Trophoblast cell (in vitro differentiated cells and primary cell): Measurements from ENCODE around the gene CYP24A1.

Experiments
- DNase-seq, 2 donors: peaks; one replicate each; pipeline ENCODE4 v3.0.0-alpha.2; 2016
- H2AFZ ChIP-seq: 2 replicates; pipeline ENCODE4 v1.6.1; 2013; ENCODE audit warnings: low read length, moderate library complexity, mild to moderate bottlenecking; ENCODE audit not compliant: insufficient read depth, poor library complexity
- H2AK5ac ChIP-seq: 2 replicates; pipeline ENCODE4 v1.6.1; 2013; ENCODE audit warnings: mild to moderate bottlenecking, low read length
- H2BK120ac ChIP-seq: 2 replicates; pipeline ENCODE4 v1.6.1; 2013; ENCODE audit warnings: low read length, mild to moderate bottlenecking, moderate library complexity; ENCODE audit not compliant: insufficient read depth, poor library complexity
- H2BK12ac ChIP-seq: 2 replicates; pipeline ENCODE4 v1.6.1; 2013; ENCODE audit warnings: mild to moderate bottlenecking, low read length, moderate library complexity
- H2BK5ac ChIP-seq: 2 replicates; pipeline ENCODE4 v1.6.1; 2013; ENCODE audit warnings: low read length, low read depth, moderate library complexity, mild to moderate bottlenecking; ENCODE audit not compliant: poor library complexity
- H3K14ac ChIP-seq: 2 replicates; pipeline ENCODE4 v1.6.1; 2013; ENCODE audit warnings: mild to moderate bottlenecking, low read length
- H3K18ac ChIP-seq: 2 replicates; pipeline ENCODE4 v1.6.1; 2013; ENCODE audit warnings: mild to moderate bottlenecking, low read length
- H3K23ac ChIP-seq: 2 replicates; pipeline ENCODE4 v1.6.1; 2013; ENCODE audit warnings: low read length
- H3K27ac ChIP-seq: 2 replicates; pipeline ENCODE4 v1.5.1; 2013; ENCODE audit warnings: low read depth, mild to moderate bottlenecking, inconsistent platforms, low read length, moderate library complexity
- H3K27me3 ChIP-seq: 2 replicates; pipeline ENCODE4 v1.6.1; 2013; ENCODE audit warnings: inconsistent platforms, mild to moderate bottlenecking, low read length, moderate library complexity; ENCODE audit not compliant: insufficient read depth
- H3K36me3 ChIP-seq, 2 experiments: 1 replicate in 1 of 2; 2 replicates in 1 of 2; pipeline ENCODE4 v1.6.1; 2013; ENCODE audit warnings: low read length in 2 of 2, mild to moderate bottlenecking in 2 of 2, moderate library complexity in 1 of 2; ENCODE audit not compliant: insufficient read depth in 2 of 2, control insufficient read depth in 1 of 2
- H3K4ac ChIP-seq: 2 replicates; pipeline ENCODE4 v1.6.1; 2013; ENCODE audit warnings: low read depth, mild to moderate bottlenecking, low read length, moderate library complexity
- H3K4me1 ChIP-seq, 2 experiments: 1 replicate in 1 of 2; 2 replicates in 1 of 2; pipeline ENCODE4 v1.6.1; 2013; ENCODE audit warnings: low read length in 2 of 2, mild to moderate bottlenecking in 2 of 2, moderate library complexity in 1 of 2; ENCODE audit not compliant: insufficient read depth in 2 of 2, control insufficient read depth in 1 of 2
- H3K4me2 ChIP-seq: 2 replicates; pipeline ENCODE4 v1.6.1; 2013; ENCODE audit warnings: inconsistent platforms, mild to moderate bottlenecking, low read length, moderate library complexity
- H3K4me3 ChIP-seq: 2 replicates; pipeline ENCODE4 v1.5.1; 2013; ENCODE audit warnings: mild to moderate bottlenecking, low read depth, low read length, inconsistent platforms
- H3K79me1 ChIP-seq: one replicate; pipeline ENCODE4 v1.6.1; 2013; ENCODE audit warnings: low read length
- H3K79me2 ChIP-seq: 2 replicates; pipeline ENCODE4 v1.6.1; 2013; ENCODE audit warnings: low read length, mild to moderate bottlenecking; ENCODE audit not compliant: control insufficient read depth, insufficient read depth, poor library complexity
- H3K9ac ChIP-seq: 2 replicates; pipeline ENCODE4 v1.6.1; 2013; ENCODE audit warnings: mild to moderate bottlenecking, low read length
- H3K9me3 ChIP-seq: 2 replicates; pipeline ENCODE4 v1.6.1; 2013; ENCODE audit warnings: low read depth, mild to moderate bottlenecking, control low read depth, inconsistent platforms, low read length; ENCODE audit not compliant: insufficient read depth
- H4K12ac ChIP-seq: 2 replicates; pipeline ENCODE4 v1.6.1; 2013; ENCODE audit warnings: low read depth, mild to moderate bottlenecking, low read length, moderate library complexity
- H4K8ac ChIP-seq: 2 replicates; pipeline ENCODE4 v1.6.1; 2013; ENCODE audit warnings: low read depth, mild to moderate bottlenecking, low read length, moderate library complexity
- H4K91ac ChIP-seq: one replicate; pipeline ENCODE4 v1.6.1; 2013; ENCODE audit warnings: low read depth, mild to moderate bottlenecking, low read length, moderate library complexity
- WGBS: extraction: QIAGEN DNeasy Blood & Tissue Kit; methylation state at CpG from one replicate; pipeline ENCODE4 v1.1.7; 2013; ENCODE audit warnings: missing lambda C conversion rate; ENCODE audit not compliant: insufficient read length, insufficient coverage; ENCODE audit errors: extremely low coverage; 5-methylcytosine and 5-hydroxymethylcytosine counted together

Gene CYP24A1

GRCh38 chr20:54116550-54117235 lies 57.1 kb downstream of the CYP24A1 start:
- Histone ChIP-seq H4K91ac (no peak overlapping the region), H3K18ac (no peak overlapping the region), H2AFZ (no peak overlapping the region), H3K27ac (no peak overlapping the region), H2AK5ac (no peak overlapping the region), H3K4me1 (peaks cover 0 to 2% of the 10 kb centered on the region in 2 experiments), H3K79me2 (no peaks in the 10 kb centered on the region), H2BK5ac (no peak overlapping the region), H4K8ac (no peak overlapping the region), H3K9ac (no peak overlapping the region), H3K27me3 (no peaks in the 10 kb centered on the region), H2BK12ac (no peak overlapping the region), H3K23ac (no peak overlapping the region), H3K4me3 (no peak overlapping the region), H2BK120ac (no peak overlapping the region), H4K12ac (no peak overlapping the region), H3K4me2 (no peak overlapping the region), H3K79me1 (peaks cover 11% of the 10 kb centered on the region), H3K14ac (no peak overlapping the region), H3K36me3 (no peaks in the 10 kb centered on the region), H3K4ac (no peak overlapping the region), H3K9me3 (no peaks in the 10 kb centered on the region)
- WGBS: no CpG with 5 or more reads among the region's 4 CpGs
- DNase-seq: no peak

GRCh38 chr20:54115172-54115854 lies 58.5 kb downstream of the CYP24A1 start:
- no peak for DNase-seq
- WGBS: no CpG with 5 or more reads among the region's 15 CpGs
- Histone ChIP-seq H3K18ac (no peak overlapping the region), H2BK12ac (no peak overlapping the region), H4K12ac (no peak overlapping the region), H2BK5ac (no peak overlapping the region), H3K9me3 (no peaks in the 10 kb centered on the region), H3K23ac (no peak overlapping the region), H2AK5ac (no peak overlapping the region), H3K4me2 (no peak overlapping the region), H2BK120ac (no peak overlapping the region), H3K4ac (no peak overlapping the region), H4K91ac (no peak overlapping the region), H2AFZ (no peak overlapping the region), H4K8ac (no peak overlapping the region), H3K4me3 (no peak overlapping the region), H3K9ac (no peak overlapping the region), H3K14ac (no peak overlapping the region), H3K27me3 (no peaks in the 10 kb centered on the region), H3K36me3 (no peaks in the 10 kb centered on the region), H3K27ac (no peak overlapping the region), H3K4me1 (no peaks in the 10 kb centered on the region), H3K79me1 (peaks cover 4% of the 10 kb centered on the region), H3K79me2 (no peaks in the 10 kb centered on the region)

- no peak overlapping the region for H4K8ac ChIP-seq
- H3K27ac ChIP-seq: no peak overlapping the region
- peak overlapping the region; percentile 58 for H3K14ac ChIP-seq
- no peak overlapping the region for H3K9ac ChIP-seq
- H2BK120ac ChIP-seq: peak overlapping the region; percentile 28
- H3K79me2 ChIP-seq: no peaks in the 10 kb centered on the region
- no peak overlapping the region for H3K4me2 ChIP-seq
- no peaks in the 10 kb centered on the region for H3K27me3 ChIP-seq
- H3K36me3 ChIP-seq: no peaks in the 10 kb centered on the region
- no peak overlapping the region for H3K4ac ChIP-seq
- no peaks in the 10 kb centered on the region for H3K9me3 ChIP-seq
- H3K18ac ChIP-seq: peak overlapping the region; percentile 33
- no peak overlapping the region for H2AFZ ChIP-seq
- DNase-seq: no peak
- no peak overlapping the region for H4K12ac ChIP-seq
- H2BK5ac ChIP-seq: no peak overlapping the region
- H4K91ac ChIP-seq: peak overlapping the region; percentile 61
- WGBS: no CpG with 5 or more reads among the region's 2 CpGs
- H3K79me1 ChIP-seq: no peaks in the 10 kb centered on the region
- H3K4me1 ChIP-seq: no peaks in the 10 kb centered on the region
- H2AK5ac ChIP-seq: no peak overlapping the region
- no peak overlapping the region for H3K4me3 ChIP-seq
- no peak overlapping the region for H3K23ac ChIP-seq
- H2BK12ac ChIP-seq: no peak overlapping the region
Observed at GRCh38 chr20:54114109-54114508, 59.7 kb downstream of the CYP24A1 start.

- no peak overlapping the region for H2BK120ac ChIP-seq
- no peak overlapping the region for H3K4ac ChIP-seq
- WGBS: no CpG with 5 or more reads among the region's 2 CpGs
- DNase-seq: no peak
- H3K23ac ChIP-seq: no peak overlapping the region
- no peak overlapping the region for H3K18ac ChIP-seq
- H3K4me1 ChIP-seq: no peaks in the 10 kb centered on the region
- no peak overlapping the region for H4K12ac ChIP-seq
- H4K8ac ChIP-seq: no peak overlapping the region
- no peaks in the 10 kb centered on the region for H3K9me3 ChIP-seq
- no peak overlapping the region for H2BK5ac ChIP-seq
- H3K4me2 ChIP-seq: no peak overlapping the region
- H3K4me3 ChIP-seq: no peak overlapping the region
- H3K27me3 ChIP-seq: no peaks in the 10 kb centered on the region
- H2AFZ ChIP-seq: no peak overlapping the region
- no peaks in the 10 kb centered on the region for H3K79me1 ChIP-seq
- no peak overlapping the region for H3K14ac ChIP-seq
- no peak overlapping the region for H4K91ac ChIP-seq
- no peaks in the 10 kb centered on the region for H3K36me3 ChIP-seq
- H3K79me2 ChIP-seq: no peaks in the 10 kb centered on the region
- no peak overlapping the region for H2AK5ac ChIP-seq
- H2BK12ac ChIP-seq: no peak overlapping the region
- H3K27ac ChIP-seq: no peak overlapping the region
- H3K9ac ChIP-seq: no peak overlapping the region
Observed at GRCh38 chr20:54113566-54113965, 60.2 kb downstream of the CYP24A1 start.
